SK-MEL-5 (cell line): ENCODE data around the gene TARS2. TPM values are rescaled to one million over a fixed set of nuclear protein-coding genes. Genes with fewer than 3 reads are reported as not detected.
A peak's percentile ranks its signal among the peaks of the same experiment; 100 is the strongest.

Source experiments
- DNase-seq: peaks from one replicate; pipeline ENCODE4 v3.0.0-alpha.2; 2016; ENCODE audit warnings: low read depth, low spot score
- in situ Hi-C: cut with HindIII; loops from 2 replicates; pipeline ENCODE4 v1.10.0; 2016; ENCODE audit warnings: low sequenced_read_pairs, high pct_unique_total_duplicates, low pct_unique_long_range_greater_than_20kb
- total RNA-seq: library from RNA; depleted of rRNA; stranded (reverse); fragments of >200 nt; shearing (Covaris generic); gene quantifications from 2 replicates; pipeline ENCODE4 v1.2.3, GENCODE V29; 2014

The TARS2 gene
- total RNA-seq, 1 experiment from 2014 or later = 24.7 TPM

GRCh38 chr1:150493175-150493574, 6.0 kb downstream of the TARS2 start:
- in situ Hi-C loops = no loop called here

GRCh38 chr1:150498342-150498741, 11.1 kb downstream of the TARS2 start:
- DNase-seq = no peak
- in situ Hi-C loops = no loop called here

More at GRCh38 chr1:150493175-150493574, 6.0 kb downstream of the TARS2 start:
- DNase-seq = no peak

GRCh38 chr1:150505431-150505830, 18.2 kb downstream of the TARS2 start:
- DNase-seq = no peak
- in situ Hi-C loops = no loop called here

- in situ Hi-C loops = no loop called here
- DNase-seq = peak; percentile 91
Observed at GRCh38 chr1:150507912-150508864, 21.0 kb downstream of the TARS2 start, which contains the start of gene ECM1. TSS of gene ECM1 (plus strand) at chr1:150508109. CDS start at chr1:150508210, 101 bp downstream.

GRCh38 chr1:150508982-150509381, 21.8 kb downstream of the TARS2 start:
- in situ Hi-C loops = no loop called here
- no peak for DNase-seq

- in situ Hi-C loops = no loop called here
- DNase-seq = no peak
Observed at GRCh38 chr1:150511551-150511950, 24.3 kb downstream of the TARS2 start.

GRCh38 chr1:150511985-150512660, 24.9 kb downstream of the TARS2 start:
- in situ Hi-C loops = no loop called here

GRCh38 chr1:150512846-150513245, 25.6 kb downstream of the TARS2 start:
- in situ Hi-C loops = no loop called here
- no peak for DNase-seq

More at GRCh38 chr1:150511985-150512660, 24.9 kb downstream of the TARS2 start:
- DNase-seq = no peak

GRCh38 chr1:150513351-150513791, 26.2 kb downstream of the TARS2 start:
- DNase-seq = no peak
- in situ Hi-C loops = no loop called here

- in situ Hi-C loops = no loop called here
- DNase-seq = no peak
Observed at GRCh38 chr1:150514260-150514659, 27.0 kb downstream of the TARS2 start.

GRCh38 chr1:150514913-150515327, 27.7 kb downstream of the TARS2 start:
- in situ Hi-C loops = no loop called here
- no peak for DNase-seq

GRCh38 chr1:150515328-150516049, 28.3 kb downstream of the TARS2 start, which contains the start of gene FALEC:
TSS of gene FALEC (plus strand) at chr1:150515752.
- in situ Hi-C loops = no loop called here
- DNase-seq = peak; percentile 97

- in situ Hi-C loops = no loop called here
- DNase-seq = peak; percentile 17
Observed at GRCh38 chr1:150516050-150516591, 28.9 kb downstream of the TARS2 start.

- DNase-seq = no peak
Observed at GRCh38 chr1:150516616-150517015, 29.4 kb downstream of the TARS2 start.

GRCh38 chr1:150521196-150521968, 34.2 kb downstream of the TARS2 start:
- no peak for DNase-seq
- in situ Hi-C loops = no loop called here

More at GRCh38 chr1:150516616-150517015, 29.4 kb downstream of the TARS2 start:
- in situ Hi-C loops = no loop called here

- no peak for DNase-seq
- in situ Hi-C loops = no loop called here
Observed at GRCh38 chr1:150525348-150525747, 38.1 kb downstream of the TARS2 start.

- DNase-seq = no peak
- in situ Hi-C loops = no loop called here
Observed at GRCh38 chr1:150528196-150528595, 41.0 kb downstream of the TARS2 start.
